IPS-NIHi7 (cell line): ENCODE data around the gene RDH13.
"Not testable (repeated sequence)": the region's sequence is repeated elsewhere in the genome, so short reads cannot be mapped to it uniquely, and the experiment has no call there.

Experiments used
- DNase-seq: peaks from one replicate; pipeline ENCODE4 v3.0.0; 2012; ENCODE audit warnings: mixed read lengths; ENCODE audit errors: extremely low spot score

Gene RDH13

GRCh38 chr19:55015126-55015525, 47.8 kb downstream of the RDH13 start:
- no peak for DNase-seq

GRCh38 chr19:55014714-55015113, 48.2 kb downstream of the RDH13 start:
- no peak for DNase-seq

- DNase-seq: no peak
Observed at GRCh38 chr19:55013596-55013995, 49.4 kb downstream of the RDH13 start.

- no peak for DNase-seq
Observed at GRCh38 chr19:55012306-55012705, 50.6 kb downstream of the RDH13 start.

- not testable (repeated sequence) for DNase-seq
Observed at GRCh38 chr19:55010561-55010960, 52.4 kb downstream of the RDH13 start.

GRCh38 chr19:55008781-55009180, 54.2 kb downstream of the RDH13 start:
- DNase-seq: not testable (repeated sequence)

- DNase-seq: not testable (repeated sequence)
Observed at GRCh38 chr19:55008189-55008588, 54.8 kb downstream of the RDH13 start.

- not testable (repeated sequence) for DNase-seq
Observed at GRCh38 chr19:55007537-55007936, 55.4 kb downstream of the RDH13 start.

- not testable (repeated sequence) for DNase-seq
Observed at GRCh38 chr19:55006795-55007194, 56.2 kb downstream of the RDH13 start.

GRCh38 chr19:55005684-55006488, 57.1 kb downstream of the RDH13 start:
- peak; percentile 63 for DNase-seq

GRCh38 chr19:55000761-55001160, 62.2 kb downstream of the RDH13 start:
- no peak for DNase-seq

GRCh38 chr19:54998751-54999239, 64.2 kb downstream of the RDH13 start:
- not testable (repeated sequence) for DNase-seq

- DNase-seq: no peak
Observed at GRCh38 chr19:54995561-54995960, 67.4 kb downstream of the RDH13 start.
